ENCODE measurements around the gene FBL. TPM values are rescaled to one million over a fixed set of nuclear protein-coding genes. Genes with fewer than 3 reads are reported as not detected.

Gene FBL
- total RNA-seq, 1 experiment from 2014 or later: 554 TPM

GRCh38 chr19:39845172-39845571 lies 1.0 kb downstream of the FBL start (continued):
- TF ChIP-seq ZBTB33 (IDR thresholded peaks at IDR 0.05; ENCODE audit: extremely low read depth, insufficient replicate concordance, low read length) (no peak), ATF3 (IDR thresholded peaks at IDR 0.05) (no peak), FOSL1 (IDR thresholded peaks at IDR 0.05; ENCODE audit: low read depth) (no peak), ZFX (IDR thresholded peaks at IDR 0.05) (no peak), EZH2phosphoT487 (IDR thresholded peaks at IDR 0.05; ENCODE audit: borderline replicate concordance) (no peak), POLR2AphosphoS5 (IDR thresholded peaks at IDR 0.05; ENCODE audit: low read depth, low read length) (no peak)

GRCh38 chr19:39843919-39844793 lies 2.0 kb downstream of the FBL start:
- ChIA-PET RAD21 (ENCODE audit: low non-redundant PET in 1 of 2, low total read pairs in 2 of 2, uncharacterized antibody in 2 of 2, unreplicated experiment in 2 of 2) (no interaction called here), CTCF (interaction anchor here (0.7 to 2.2 kb wide), 5 partner anchors 10 to 494 kb away, joined by 3 to 15 read pairs (median 4); no protein-coding TSS in a partner anchor), POLR2A (no interaction called here)
- intact Hi-C loops (cut with micrococcal nuclease): loop anchor here (1.0 to 5.0 kb wide), 2 partner anchors 51 to 292 kb away; no protein-coding TSS in a partner anchor
- Histone ChIP-seq H3K9ac (ENCODE audit: low read length) (peak overlapping the region; percentile 100), H4K20me1 (ENCODE audit: insufficient read depth) (peaks cover 24% of the 10 kb centered on the region; the same call in 1 of the 2 replicates), H3K4me3 (replicated peaks in 1 of 2; ENCODE audit: low read depth in 1 of 2, low read length in 2 of 2) (peak overlapping the region; percentile 94 to 97), H3K4me2 (ENCODE audit: low read length) (peak overlapping the region; percentile 90), H3K4me1 (ENCODE audit: control insufficient read depth in 1 of 2, insufficient read depth in 2 of 2, low read length in 2 of 2) (peaks cover 28 to 39% of the 10 kb centered on the region in 2 experiments), H3K36me3 (ENCODE audit: control insufficient read depth in 1 of 2, insufficient read depth in 2 of 2, low read length in 2 of 2) (peaks cover 9 to 15% of the 10 kb centered on the region in 2 experiments; a peak in 3 of 4 replicates), H3K27ac (ENCODE audit: low read depth, low read length) (0 out of 2 replicates have a peak overlapping the region, but pooled peaks have one; percentile 73), H2AFZ (ENCODE audit: low read depth, low read length, poor library complexity, severe bottlenecking) (no peak overlapping the region), H3K79me2 (ENCODE audit: insufficient read depth, low read length) (peaks cover 71% of the 10 kb centered on the region), H3K27me3 (ENCODE audit: insufficient read depth, low read length) (no peaks in the 10 kb centered on the region), H3K9me3 (ENCODE audit: control insufficient read depth in 1 of 2, insufficient read depth in 1 of 2, low read depth in 1 of 2, low read length in 2 of 2) (no peaks in the 10 kb centered on the region), H3K9me2 (ENCODE audit: insufficient read depth) (no peaks in the 10 kb centered on the region)
- ATAC-seq: no peak
- no TSS peak for BruUV-seq (replicated peaks)
- DNase-seq (ENCODE audit: low read depth, low spot score): no peak
- TF ChIP-seq EZH2phosphoT487 (IDR thresholded peaks at IDR 0.05; ENCODE audit: borderline replicate concordance) (no peak), POLR2A (IDR thresholded peaks at IDR 0.05; ENCODE audit: borderline replicate concordance, extremely low read depth, insufficient read depth, insufficient read length) (no peak), REST (IDR thresholded peaks at IDR 0.05; ENCODE audit: low read depth) (no peak), POLR2AphosphoS5 (IDR thresholded peaks at IDR 0.05; ENCODE audit: low read depth, low read length) (no peak), CTCF (IDR thresholded peaks at IDR 0.05 in 2 of 3, conservative IDR thresholded peaks at IDR 0.05 in 1 of 3; ENCODE audit: borderline replicate concordance in 1 of 3, insufficient read depth in 1 of 3, low read depth in 2 of 3, low read length in 2 of 3) (peak; percentile 43 to 73 (median 62); a peak in 5 of 6 replicates), ZNF274 (IDR thresholded peaks at IDR 0.05; ENCODE audit: low read depth, low read length) (no peak), EZH2 (IDR thresholded peaks at IDR 0.05) (no peak), MAX (IDR thresholded peaks at IDR 0.05) (no peak), SIN3A (IDR thresholded peaks at IDR 0.05; ENCODE audit: low read depth) (no peak), CEBPB (IDR thresholded peaks at IDR 0.05; ENCODE audit: low read depth) (no peak), EGR1 (IDR thresholded peaks at IDR 0.05; ENCODE audit: low read depth) (no peak)

Measured in HCT116 (cell line).